Activated CD4-positive, alpha-beta T cell treated with anti-CD3 and anti-CD28 coated beads, Interleukin-2, amount 10 ng/mL, durations not matched to agents 24 days and 14 days (primary cell): ENCODE results near the gene PRDM8. TPM values are rescaled to one million over a fixed set of nuclear protein-coding genes. Genes with fewer than 3 reads are reported as not detected.

Source experiments
- total RNA-seq: library from RNA; stranded (reverse); gene quantifications from 2 replicates; pipeline ENCODE4 v1.2.3, GENCODE V29; 2022

The PRDM8 gene
- total RNA-seq, 1 donor from 2014 or later, result 4.6 TPM

Other genes starting within 250 kb of the PRDM8 start
- gene ANTXR2, start 124.3 kb upstream of the PRDM8 start, total RNA-seq, result 8.2 and 10.6 TPM in 2 replicates
- gene FGF5, start 69.2 kb downstream of the PRDM8 start, total RNA-seq, result not detected in 2 replicates
- gene CFAP299, start 138.2 kb downstream of the PRDM8 start, total RNA-seq, result not detected in 2 replicates